Liver (tissue), 3 donors: Measurements from ENCODE around the gene PPP1R18.

Experiments used
- YY1 ChIP-seq: IDR thresholded peaks from 2 replicates; pipeline ENCODE4 v1.6.1; 2016; ENCODE audit warnings: antibody characterized with exemption, mild to moderate bottlenecking
- TF ChIP-seq, protein P1 (sequence below): fragments of 150-350 bp; IDR thresholded peaks from 2 replicates; pipeline ENCODE4 v1.5.1; 2017; ENCODE audit warnings: improper control_type of control experiment, low read depth, low read length; ENCODE audit not compliant: missing input control
- TF ChIP-seq, protein P2 (sequence below): IDR thresholded peaks from 2 replicates; pipeline ENCODE4 v1.6.1; 2016; ENCODE audit warnings: antibody characterized with exemption
- TF ChIP-seq, protein P3 (sequence below): IDR thresholded peaks from 2 replicates; pipeline ENCODE4 v1.6.1; 2016; ENCODE audit warnings: antibody characterized with exemption
- donor health status: healthy.
- donor health status: healthy.

DNA sequence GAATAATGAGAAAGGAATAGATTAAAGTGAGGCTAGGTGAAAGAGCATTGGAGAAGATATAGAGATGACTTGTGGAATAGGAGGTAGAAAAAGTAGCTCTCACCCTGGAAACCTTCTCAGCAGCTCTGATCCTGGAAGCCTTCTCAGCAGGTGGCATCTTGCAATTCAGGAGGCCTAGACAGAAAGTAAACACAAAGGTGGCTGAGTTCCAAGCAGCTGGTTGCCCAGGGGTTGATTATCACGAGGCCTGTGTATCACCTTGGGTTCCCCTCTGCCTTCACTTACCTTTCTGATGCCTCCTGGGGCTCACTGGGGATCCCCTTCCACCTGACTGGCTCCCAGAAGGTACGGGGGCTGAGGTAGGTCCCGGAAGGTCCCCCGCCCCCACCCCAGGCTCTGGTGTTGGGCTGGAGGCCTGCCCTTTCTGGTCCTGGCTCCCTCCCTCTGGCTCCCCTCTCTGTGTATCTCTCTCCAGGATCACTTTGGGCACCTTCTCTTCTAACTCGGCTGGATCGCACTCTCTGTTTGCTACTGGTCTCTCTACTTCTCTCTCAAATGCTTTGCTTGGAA, 20.9 kb upstream of the PPP1R18 start:
- TF ChIP-seq, protein P1, sequence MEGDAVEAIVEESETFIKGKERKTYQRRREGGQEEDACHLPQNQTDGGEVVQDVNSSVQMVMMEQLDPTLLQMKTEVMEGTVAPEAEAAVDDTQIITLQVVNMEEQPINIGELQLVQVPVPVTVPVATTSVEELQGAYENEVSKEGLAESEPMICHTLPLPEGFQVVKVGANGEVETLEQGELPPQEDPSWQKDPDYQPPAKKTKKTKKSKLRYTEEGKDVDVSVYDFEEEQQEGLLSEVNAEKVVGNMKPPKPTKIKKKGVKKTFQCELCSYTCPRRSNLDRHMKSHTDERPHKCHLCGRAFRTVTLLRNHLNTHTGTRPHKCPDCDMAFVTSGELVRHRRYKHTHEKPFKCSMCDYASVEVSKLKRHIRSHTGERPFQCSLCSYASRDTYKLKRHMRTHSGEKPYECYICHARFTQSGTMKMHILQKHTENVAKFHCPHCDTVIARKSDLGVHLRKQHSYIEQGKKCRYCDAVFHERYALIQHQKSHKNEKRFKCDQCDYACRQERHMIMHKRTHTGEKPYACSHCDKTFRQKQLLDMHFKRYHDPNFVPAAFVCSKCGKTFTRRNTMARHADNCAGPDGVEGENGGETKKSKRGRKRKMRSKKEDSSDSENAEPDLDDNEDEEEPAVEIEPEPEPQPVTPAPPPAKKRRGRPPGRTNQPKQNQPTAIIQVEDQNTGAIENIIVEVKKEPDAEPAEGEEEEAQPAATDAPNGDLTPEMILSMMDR = no peak
- TF ChIP-seq, protein P2, sequence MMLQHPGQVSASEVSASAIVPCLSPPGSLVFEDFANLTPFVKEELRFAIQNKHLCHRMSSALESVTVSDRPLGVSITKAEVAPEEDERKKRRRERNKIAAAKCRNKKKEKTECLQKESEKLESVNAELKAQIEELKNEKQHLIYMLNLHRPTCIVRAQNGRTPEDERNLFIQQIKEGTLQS = no peak
- TF ChIP-seq YY1 = no peak
- TF ChIP-seq, protein P3, sequence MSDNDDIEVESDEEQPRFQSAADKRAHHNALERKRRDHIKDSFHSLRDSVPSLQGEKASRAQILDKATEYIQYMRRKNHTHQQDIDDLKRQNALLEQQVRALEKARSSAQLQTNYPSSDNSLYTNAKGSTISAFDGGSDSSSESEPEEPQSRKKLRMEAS = no peak
